ENCODE results near the gene HTD2.

Gene HTD2

DNA sequence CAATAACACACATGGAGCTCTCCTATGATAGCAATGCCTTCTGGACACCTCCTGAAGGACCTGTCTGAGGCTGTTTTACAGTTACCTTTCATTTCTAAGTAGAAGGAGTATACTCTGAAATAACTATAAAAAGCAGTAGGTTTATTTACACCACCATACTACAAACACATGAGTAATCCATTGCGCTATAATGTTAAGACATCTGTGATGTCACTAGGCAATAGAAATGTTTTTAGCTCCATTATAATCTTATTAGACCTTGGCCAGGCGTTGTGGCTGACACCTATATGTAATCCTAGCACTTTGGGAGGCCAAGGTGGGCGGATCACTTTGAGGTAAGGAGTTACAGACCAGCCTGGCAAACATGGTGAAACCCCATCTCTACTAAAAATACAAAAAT lies 51.1 kb downstream of the HTD2 start:
- H3K9ac ChIP-seq: no peak overlapping the region
- H3K36me3 ChIP-seq (ENCODE audit: insufficient read depth): no peaks in the 10 kb centered on the region
- no peaks in the 10 kb centered on the region for H3K4me1 ChIP-seq (ENCODE audit: low read depth, poor library complexity, severe bottlenecking)
- H3K4me2 ChIP-seq: no peak overlapping the region
- H2AFZ ChIP-seq (ENCODE audit: low read depth): no peak overlapping the region
- no peaks in the 10 kb centered on the region for H3K79me2 ChIP-seq (ENCODE audit: insufficient read depth, low read depth)
- no peak overlapping the region for H3K4me3 ChIP-seq (IDR thresholded peaks at IDR 0.05; ENCODE audit: insufficient read depth, low read depth, low read length)
- no peak overlapping the region for H3K27ac ChIP-seq
- no peaks in the 10 kb centered on the region for H4K20me1 ChIP-seq (ENCODE audit: insufficient read depth)
- TF ChIP-seq, protein P1, sequence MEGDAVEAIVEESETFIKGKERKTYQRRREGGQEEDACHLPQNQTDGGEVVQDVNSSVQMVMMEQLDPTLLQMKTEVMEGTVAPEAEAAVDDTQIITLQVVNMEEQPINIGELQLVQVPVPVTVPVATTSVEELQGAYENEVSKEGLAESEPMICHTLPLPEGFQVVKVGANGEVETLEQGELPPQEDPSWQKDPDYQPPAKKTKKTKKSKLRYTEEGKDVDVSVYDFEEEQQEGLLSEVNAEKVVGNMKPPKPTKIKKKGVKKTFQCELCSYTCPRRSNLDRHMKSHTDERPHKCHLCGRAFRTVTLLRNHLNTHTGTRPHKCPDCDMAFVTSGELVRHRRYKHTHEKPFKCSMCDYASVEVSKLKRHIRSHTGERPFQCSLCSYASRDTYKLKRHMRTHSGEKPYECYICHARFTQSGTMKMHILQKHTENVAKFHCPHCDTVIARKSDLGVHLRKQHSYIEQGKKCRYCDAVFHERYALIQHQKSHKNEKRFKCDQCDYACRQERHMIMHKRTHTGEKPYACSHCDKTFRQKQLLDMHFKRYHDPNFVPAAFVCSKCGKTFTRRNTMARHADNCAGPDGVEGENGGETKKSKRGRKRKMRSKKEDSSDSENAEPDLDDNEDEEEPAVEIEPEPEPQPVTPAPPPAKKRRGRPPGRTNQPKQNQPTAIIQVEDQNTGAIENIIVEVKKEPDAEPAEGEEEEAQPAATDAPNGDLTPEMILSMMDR (conservative IDR thresholded peaks at IDR 0.05; ENCODE audit: low read depth, low read length): no peak
- no peaks in the 10 kb centered on the region for H3K27me3 ChIP-seq (ENCODE audit: insufficient read depth, low read depth)

GRCh38 chr3:58358092-58358491 lies 51.8 kb downstream of the HTD2 start:
- H3K79me2 ChIP-seq (ENCODE audit: insufficient read depth, low read depth): no peaks in the 10 kb centered on the region
- H4K20me1 ChIP-seq (ENCODE audit: insufficient read depth): no peaks in the 10 kb centered on the region
- no peak overlapping the region for H3K4me3 ChIP-seq (IDR thresholded peaks at IDR 0.05; ENCODE audit: insufficient read depth, low read depth, low read length)
- H3K27me3 ChIP-seq (ENCODE audit: insufficient read depth, low read depth): no peaks in the 10 kb centered on the region
- H3K9ac ChIP-seq: no peak overlapping the region
- no peak overlapping the region for H3K27ac ChIP-seq
- H3K4me2 ChIP-seq: no peak overlapping the region
- TF ChIP-seq, protein P1 (conservative IDR thresholded peaks at IDR 0.05; ENCODE audit: low read depth, low read length): no peak
- H3K36me3 ChIP-seq (ENCODE audit: insufficient read depth): no peaks in the 10 kb centered on the region
- no peak overlapping the region for H2AFZ ChIP-seq (ENCODE audit: low read depth)
- no peaks in the 10 kb centered on the region for H3K4me1 ChIP-seq (ENCODE audit: low read depth, poor library complexity, severe bottlenecking)

DNA sequence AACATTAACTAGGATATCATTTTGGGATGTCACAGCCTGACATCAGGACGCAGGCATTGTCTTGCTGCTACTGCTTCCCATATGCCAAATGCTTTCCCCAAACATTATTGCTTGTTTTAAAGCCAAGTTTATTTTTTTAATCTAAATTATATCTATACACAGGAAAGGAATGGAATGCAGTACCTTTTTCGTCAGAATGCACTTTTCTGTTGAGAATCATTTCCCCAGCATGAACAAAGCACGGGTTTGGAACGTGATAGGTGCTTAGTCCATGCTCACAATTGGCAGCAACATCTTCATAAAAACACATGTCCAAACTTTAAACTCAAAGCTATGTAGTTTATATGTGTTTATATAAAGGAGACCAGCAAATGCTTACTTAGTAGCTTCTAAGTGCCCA lies 52.5 kb downstream of the HTD2 start:
- TF ChIP-seq, protein P1 (conservative IDR thresholded peaks at IDR 0.05; ENCODE audit: low read depth, low read length): no peak
- Histone ChIP-seq H3K4me3 (IDR thresholded peaks at IDR 0.05; ENCODE audit: insufficient read depth, low read depth, low read length) (no peak overlapping the region), H2AFZ (ENCODE audit: low read depth) (no peak overlapping the region), H3K4me1 (ENCODE audit: low read depth, poor library complexity, severe bottlenecking) (no peaks in the 10 kb centered on the region), H3K9ac (no peak overlapping the region), H4K20me1 (ENCODE audit: insufficient read depth) (no peaks in the 10 kb centered on the region), H3K79me2 (ENCODE audit: insufficient read depth, low read depth) (no peaks in the 10 kb centered on the region), H3K4me2 (no peak overlapping the region), H3K27me3 (ENCODE audit: insufficient read depth, low read depth) (no peaks in the 10 kb centered on the region), H3K27ac (no peak overlapping the region), H3K36me3 (ENCODE audit: insufficient read depth) (no peaks in the 10 kb centered on the region)

- Histone ChIP-seq H3K36me3 (ENCODE audit: insufficient read depth) (no peaks in the 10 kb centered on the region), H3K9ac (no peak overlapping the region), H3K27ac (no peak overlapping the region), H4K20me1 (ENCODE audit: insufficient read depth) (no peaks in the 10 kb centered on the region), H3K4me2 (no peak overlapping the region), H3K79me2 (ENCODE audit: insufficient read depth, low read depth) (no peaks in the 10 kb centered on the region), H2AFZ (ENCODE audit: low read depth) (no peak overlapping the region), H3K27me3 (ENCODE audit: insufficient read depth, low read depth) (no peaks in the 10 kb centered on the region), H3K4me3 (IDR thresholded peaks at IDR 0.05; ENCODE audit: insufficient read depth, low read depth, low read length) (no peak overlapping the region), H3K4me1 (ENCODE audit: low read depth, poor library complexity, severe bottlenecking) (no peaks in the 10 kb centered on the region)
- TF ChIP-seq, protein P1 (conservative IDR thresholded peaks at IDR 0.05; ENCODE audit: low read depth, low read length): no peak
Observed at GRCh38 chr3:58359621-58360020, 53.3 kb downstream of the HTD2 start.

Data from KMS-11 (cell line).